Left ventricle myocardium superior (tissue), 1 donor: ENCODE measurements around the gene EHD4. TPM values are rescaled to one million over a fixed set of nuclear protein-coding genes. Genes with fewer than 3 reads are reported as not detected.

ENCODE experiments used
- ATAC-seq: fragments of 200-7000 bp; cut with Tn5 transposase; one replicate; pipeline ENCODE4 v1.9.1; 2020; ENCODE audit warnings: mild to moderate bottlenecking, moderate library complexity
- DNase-seq: peaks from one replicate; pipeline ENCODE4 v3.0.0-alpha.2; 2020
- intact Hi-C: fragments of 100-400 bp; cut with micrococcal nuclease; formaldehyde crosslinking; loops from one replicate; pipeline ENCODE4 v1.11.0; 2022
- total RNA-seq: library from RNA; stranded (reverse); fragmentation: NEBNext Ultra II Directional; extraction: Animal tissue kit (Norgen Biotek cat#: 25700); gene quantifications from one replicate; pipeline ENCODE4 v1.2.1, GENCODE V29; 2021
- donor health status: DM: no; HTN: yes; CAD: no; lungs with severe emphysema.

EHD4 gene
- total RNA-seq, 1 donor from 2014 or later = 53.5 TPM

GRCh38 chr15:41966920-41967465, 5.4 kb downstream of the EHD4 start:
- DNase-seq (no peak), ATAC-seq (no peak)
- intact Hi-C loops = no loop called here

- no peak for DNase-seq
- intact Hi-C loops = no loop called here
- ATAC-seq = peak; percentile 9
Measured at GRCh38 chr15:41966414-41966812, 5.9 kb downstream of the EHD4 start.

GRCh38 chr15:41965441-41966413, 6.6 kb downstream of the EHD4 start:
- intact Hi-C loops = no loop called here
- peak; percentile 83 for ATAC-seq
- peak; percentile 82 for DNase-seq

GRCh38 chr15:41961595-41962202, 10.7 kb downstream of the EHD4 start:
- intact Hi-C loops = no loop called here
- no peak for ATAC-seq
- DNase-seq = no peak

- DNase-seq (no peak), ATAC-seq (no peak)
- intact Hi-C loops = no loop called here
Measured at GRCh38 chr15:41961001-41961518, 11.3 kb downstream of the EHD4 start.

GRCh38 chr15:41958002-41958420, 14.3 kb downstream of the EHD4 start:
- DNase-seq = no peak
- intact Hi-C loops = no loop called here
- peak; percentile 52 for ATAC-seq

- intact Hi-C loops = no loop called here
- DNase-seq (no peak), ATAC-seq (peak; percentile 46)
Measured at GRCh38 chr15:41957021-41957897, 15.1 kb downstream of the EHD4 start.

- intact Hi-C loops = no loop called here
- no peak for DNase-seq
Measured at GRCh38 chr15:41955807-41956525, 16.4 kb downstream of the EHD4 start.

DNA sequence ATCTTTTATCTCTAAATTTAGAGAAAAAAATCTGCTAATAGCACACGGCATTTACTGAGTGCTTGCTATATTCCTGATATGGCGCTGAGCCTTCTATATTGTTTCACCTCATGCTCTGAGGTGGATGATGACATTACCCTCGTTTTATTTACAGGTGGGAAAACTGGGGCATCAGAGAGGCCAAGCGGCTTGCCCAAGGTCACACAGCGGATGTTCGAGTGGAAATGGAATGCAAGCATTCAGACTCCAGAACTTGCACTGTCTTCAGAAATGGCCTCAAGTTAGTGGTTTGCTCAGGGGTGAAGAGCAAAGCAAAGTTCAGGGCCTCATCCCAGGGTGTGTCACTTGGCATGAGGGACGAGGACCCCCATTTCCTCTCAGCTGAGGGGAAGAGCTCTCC, 17.3 kb downstream of the EHD4 start:
- intact Hi-C loops = no loop called here
- DNase-seq (no peak), ATAC-seq (no peak)

More at GRCh38 chr15:41955807-41956525, 16.4 kb downstream of the EHD4 start:
- peak; percentile 72 for ATAC-seq

DNA sequence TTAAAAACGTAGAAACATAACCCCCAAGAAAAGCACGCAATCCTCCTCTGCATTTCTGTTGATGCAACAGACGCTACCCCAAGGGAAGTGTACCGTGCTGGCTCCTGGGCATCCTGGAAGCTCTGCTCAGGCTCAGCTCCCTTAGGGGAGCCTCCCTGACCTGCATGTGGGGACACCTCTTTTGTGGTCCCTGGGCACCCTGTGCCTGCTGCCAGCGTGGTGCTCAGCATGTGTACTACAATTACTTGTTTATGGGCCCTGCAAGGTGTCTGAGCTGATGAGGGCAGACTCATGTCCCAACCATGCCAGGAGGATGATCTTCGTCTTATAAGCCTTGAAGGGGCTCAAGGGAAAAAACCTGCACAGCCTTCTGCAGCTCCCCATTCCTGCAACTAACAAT, 18.3 kb downstream of the EHD4 start:
- DNase-seq = no peak
- intact Hi-C loops = no loop called here
- ATAC-seq = no peak

- DNase-seq = no peak
- intact Hi-C loops = no loop called here
- no peak for ATAC-seq
Measured at GRCh38 chr15:41952013-41952563, 20.3 kb downstream of the EHD4 start.

- ATAC-seq (no peak), DNase-seq (no peak)
- intact Hi-C loops = no loop called here
Measured at GRCh38 chr15:41951571-41951970, 20.8 kb downstream of the EHD4 start.

DNA sequence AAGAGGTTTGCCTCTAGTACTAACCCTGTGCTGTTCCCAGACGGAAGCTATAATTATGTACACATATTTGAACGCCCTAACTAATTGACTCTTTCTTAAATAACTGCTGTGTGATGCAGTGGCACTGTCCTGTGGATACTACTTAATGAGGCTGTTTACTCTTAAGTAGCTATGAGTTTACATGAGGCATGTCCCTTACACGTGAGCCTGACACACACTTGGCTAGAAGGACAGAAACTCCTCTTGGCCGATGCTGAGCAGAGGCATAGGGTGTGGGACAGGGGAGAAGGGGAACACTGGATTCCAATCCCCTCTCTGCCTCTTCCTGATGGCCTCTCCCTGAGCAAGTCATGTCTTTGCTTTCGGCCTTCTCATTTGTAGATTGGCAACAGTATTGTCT, 21.9 kb downstream of the EHD4 start:
- ATAC-seq (peak; percentile 26), DNase-seq (no peak)
- intact Hi-C loops = no loop called here

- ATAC-seq (no peak), DNase-seq (no peak)
- intact Hi-C loops = no loop called here
Measured at GRCh38 chr15:41950127-41950483, 22.3 kb downstream of the EHD4 start.

- ATAC-seq (no peak), DNase-seq (no peak)
- intact Hi-C loops = no loop called here
Measured at GRCh38 chr15:41949401-41950126, 22.8 kb downstream of the EHD4 start.

GRCh38 chr15:41948490-41948889, 23.9 kb downstream of the EHD4 start:
- intact Hi-C loops = no loop called here
- ATAC-seq = no peak
- DNase-seq = peak; percentile 66

DNA sequence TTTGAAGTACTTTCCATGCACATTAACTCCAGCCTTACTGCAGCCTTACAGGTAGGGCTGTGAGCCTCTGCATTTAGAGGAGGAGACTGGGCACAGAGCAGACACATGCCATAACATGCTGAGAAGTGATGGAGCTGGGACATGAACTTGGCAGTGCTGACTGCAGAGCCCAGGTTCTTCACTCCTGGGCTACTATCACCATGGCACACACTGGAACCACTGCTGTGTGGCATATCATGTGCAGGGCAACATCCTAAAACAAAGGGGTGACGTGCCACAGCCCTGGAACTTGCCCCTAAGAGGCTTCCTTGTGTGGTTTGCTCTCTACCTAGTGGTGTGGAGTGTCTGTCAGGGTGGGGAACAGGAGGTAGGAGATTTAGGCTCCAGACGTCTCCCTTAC, 25.4 kb downstream of the EHD4 start:
- ATAC-seq (peak; percentile 84), DNase-seq (peak; percentile 64)
- intact Hi-C loops = no loop called here

DNA sequence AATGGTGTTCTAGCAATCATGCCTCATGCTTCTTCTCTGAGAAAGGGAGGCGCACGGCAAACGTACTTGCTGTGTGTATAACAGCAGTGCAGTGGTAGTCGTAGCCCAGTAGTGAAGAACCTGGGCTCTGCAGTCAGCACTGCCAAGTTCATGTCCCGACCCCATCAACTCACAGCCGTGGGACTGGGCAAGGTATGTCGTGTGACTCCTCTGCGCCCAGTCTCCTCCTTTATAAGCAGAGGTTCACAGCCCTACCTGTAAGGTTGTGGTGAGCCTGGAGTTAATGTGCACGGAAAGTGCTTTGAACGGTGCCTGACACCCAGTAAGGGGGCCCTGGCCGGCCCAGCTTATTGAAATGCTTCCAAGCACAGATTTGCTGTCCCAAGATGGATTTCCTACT, 26.6 kb downstream of the EHD4 start:
- DNase-seq = peak; percentile 64

More for the DNA sequence above, 26.6 kb downstream of the EHD4 start:
- ATAC-seq = peak; percentile 70
- intact Hi-C loops = no loop called here
